SK-N-SH (cell line): Measurements from ENCODE around the gene THEM5. TPM values are rescaled to one million over a fixed set of nuclear protein-coding genes. Genes with fewer than 3 reads are reported as not detected.

Experiments used
- CTCF ChIA-PET: fragments of 300-600, 350-600 bp; formaldehyde crosslinking; extraction: SDS; loops from one replicate; lab custom pipeline; 2021; lab: Yijun Ruan, JAX
- POLR2A ChIA-PET: fragments of 350-600 bp; sonication (Branson Sonifier 250); formaldehyde crosslinking; extraction: SDS; loops from one replicate; lab custom pipeline; 2020; ENCODE audit warnings: antibody characterized with exemption, inconsistent platforms; lab: Yijun Ruan, JAX
- DNase-seq: peaks from one replicate; pipeline ENCODE4 v3.0.0; 2012
- H2AFZ ChIP-seq: fragments of 200-600 bp; sonication (generic); 2 replicates; pipeline ENCODE4 v1.8.1; 2016; ENCODE audit warnings: antibody characterized with exemption, mild to moderate bottlenecking, low read depth
- H3F3A ChIP-seq: fragments of 200-600 bp; sonication (generic); replicated peaks from 2 replicates; pipeline ENCODE3; 2016; ENCODE audit warnings: antibody characterized with exemption, mild to moderate bottlenecking; ENCODE audit not compliant: insufficient read depth
- H3K27ac ChIP-seq, 2 experiments: fragments of 200-500 bp in 1 of 2; fragments of 200-600 bp in 1 of 2; sonication (Bioruptor generic) in 1 of 2; sonication (generic), shearing (Covaris generic) in 1 of 2; 2 replicates each; pipeline versions ENCODE4 v1.5.1 to v1.6.1; 2014 to 2016; ENCODE audit warnings: low read depth in 2 of 2, inconsistent platforms in 1 of 2, low read length in 1 of 2, mild to moderate bottlenecking in 1 of 2, mixed read lengths in 1 of 2
- H3K27me3 ChIP-seq: fragments of 200-600 bp; sonication (generic), shearing (Covaris generic); 2 replicates; pipeline ENCODE4 v1.6.1; 2016; ENCODE audit warnings: mixed run types; ENCODE audit not compliant: insufficient read depth
- H3K36me3 ChIP-seq, 2 experiments: fragments of 200-500 bp in 1 of 2; fragments of 200-600 bp in 1 of 2; sonication (Bioruptor generic) in 1 of 2; sonication (generic) in 1 of 2; replicated peaks in 1 of 2; 2 replicates each; pipeline versions ENCODE3 to v1.5.1; 2014 to 2016; ENCODE audit warnings: low read length in 1 of 2, mild to moderate bottlenecking in 1 of 2; ENCODE audit not compliant: insufficient read depth in 2 of 2, control insufficient read depth in 1 of 2
- H3K4me1 ChIP-seq, 2 experiments: fragments of 200-500 bp in 1 of 2; fragments of 200-600 bp in 1 of 2; sonication (Bioruptor generic) in 1 of 2; sonication (generic), shearing (Covaris generic) in 1 of 2; 2 replicates each; pipeline versions ENCODE4 v1.5.1 to v1.6.1; 2014 to 2016; ENCODE audit warnings: low read depth in 1 of 2, low read length in 1 of 2, mixed run types in 1 of 2; ENCODE audit not compliant: insufficient read depth in 2 of 2, control insufficient read depth in 1 of 2
- H3K4me2 ChIP-seq: fragments of 200-600 bp; sonication (generic), shearing (Covaris generic); 2 replicates; pipeline ENCODE4 v1.6.1; 2017; ENCODE audit warnings: mixed run types
- H3K4me3 ChIP-seq, 2 experiments: fragments of 200-500 bp in 1 of 2; fragments of 200-600 bp in 1 of 2; sonication (Bioruptor generic) in 1 of 2; sonication (generic), shearing (Covaris generic) in 1 of 2; 2 replicates each; pipeline versions ENCODE4 v1.5.1 to v1.8.1; 2014 to 2016; ENCODE audit warnings: low read depth in 2 of 2, inconsistent platforms in 1 of 2, low read length in 1 of 2, mild to moderate bottlenecking in 1 of 2, mixed read lengths in 1 of 2, moderate library complexity in 1 of 2
- H3K79me2 ChIP-seq: fragments of 200-600 bp; sonication (generic); 2 replicates; pipeline ENCODE4 v1.8.1; 2017; ENCODE audit warnings: mild to moderate bottlenecking; ENCODE audit not compliant: insufficient read depth
- H3K9ac ChIP-seq: fragments of 200-600 bp; sonication (generic); 2 replicates; pipeline ENCODE4 v1.6.1; 2017; ENCODE audit warnings: mixed run types
- H3K9me2 ChIP-seq: fragments of 200-600 bp; sonication (generic); 2 replicates; pipeline ENCODE4 v1.6.1; 2017; ENCODE audit warnings: mixed run types
- H3K9me3 ChIP-seq: fragments of 200-600 bp; sonication (generic); 2 replicates; pipeline ENCODE4 v1.6.1; 2017; ENCODE audit warnings: mixed run types, mild to moderate bottlenecking, moderate library complexity
- H4K20me1 ChIP-seq: fragments of 200-600 bp; sonication (generic); 2 replicates; pipeline ENCODE4 v1.6.1; 2017; ENCODE audit warnings: mild to moderate bottlenecking, mixed run types; ENCODE audit not compliant: insufficient read depth
- ELF1 ChIP-seq: IDR thresholded peaks from 2 replicates; pipeline ENCODE4 v1.4.0; 2012
- EZH2phosphoT487 ChIP-seq: fragments of 200-600 bp; sonication (generic); IDR thresholded peaks from 2 replicates; pipeline ENCODE4 v1.6.1; 2017; ENCODE audit warnings: low read depth, mixed run types, mild to moderate bottlenecking, antibody characterized with exemption, moderate library complexity, borderline replicate concordance
- FOXM1 ChIP-seq: IDR thresholded peaks from 2 replicates; pipeline ENCODE4 v1.4.0; 2012; ENCODE audit warnings: low read depth, mild to moderate bottlenecking
- GABPA ChIP-seq: IDR thresholded peaks from 2 replicates; pipeline ENCODE4 v1.4.0; 2012; ENCODE audit warnings: low read depth, mild to moderate bottlenecking
- IRF3 ChIP-seq: fragments of 150-350 bp; IDR thresholded peaks from 2 replicates; pipeline ENCODE4 v1.6.1; 2016; ENCODE audit warnings: mild to moderate bottlenecking, low read depth, low read length
- JUND ChIP-seq: IDR thresholded peaks from 2 replicates; pipeline ENCODE4 v1.4.0; 2012
- NFIC ChIP-seq: IDR thresholded peaks from 2 replicates; pipeline ENCODE4 v1.4.0; 2012; ENCODE audit warnings: borderline replicate concordance
- PBX3 ChIP-seq: IDR thresholded peaks from 2 replicates; pipeline ENCODE4; 2012
- RAD21 ChIP-seq: IDR thresholded peaks from 2 replicates; pipeline ENCODE4 v1.6.1; 2012; ENCODE audit warnings: mild to moderate bottlenecking, low read length
- RCOR1 ChIP-seq: fragments of 150-350 bp; IDR thresholded peaks from 2 replicates; pipeline ENCODE4 v1.6.1; 2017; ENCODE audit warnings: antibody characterized with exemption, low read length
- SIN3A ChIP-seq: IDR thresholded peaks from 2 replicates; pipeline ENCODE4 v1.6.1; 2012; ENCODE audit warnings: low read depth, mild to moderate bottlenecking, low read length, moderate library complexity, borderline replicate concordance
- USF2 ChIP-seq: fragments of 150-350 bp; IDR thresholded peaks from 2 replicates; pipeline ENCODE4 v1.6.1; 2017; ENCODE audit warnings: antibody characterized with exemption, low read length, low read depth, borderline replicate concordance
- ZBTB33 ChIP-seq: IDR thresholded peaks from 2 replicates; pipeline ENCODE4 v1.4.0; 2012; ENCODE audit warnings: low read depth, borderline replicate concordance
- WGBS: methylation state at CpG from one replicate; pipeline ENCODE4 v1.1.6; 2017; ENCODE audit warnings: low lambda C conversion rate; 5-methylcytosine and 5-hydroxymethylcytosine counted together
- polyA plus RNA-seq, 3 experiments: library from polyadenylated mRNA; depleted of rRNA; stranded (reverse); fragments of >200 nt; gene quantifications; 2 replicates each; pipeline ENCODE4 v1.2.3, GENCODE V29; 2012

THEM5 gene
- polyA plus RNA-seq, 1 of the 3 experiments (the other 2 are of a cell fraction), result not detected

GRCh38 chr1:151852733-151853132 is 779 bp downstream of the THEM5 start:
- no peak overlapping the region for H3K4me2 ChIP-seq
- H3K4me3 ChIP-seq, result no peak overlapping the region
- H3K4me1 ChIP-seq, result peaks cover 0 to 37% of the 10 kb centered on the region in 2 experiments; a peak in 1 of 4 replicates
- no peak for DNase-seq
- H3K79me2 ChIP-seq, result no peaks in the 10 kb centered on the region
- no peaks in the 10 kb centered on the region for H3K36me3 ChIP-seq
- POLR2A ChIA-PET, result no interaction called here
- H3K9ac ChIP-seq, result no peak overlapping the region
- H3F3A ChIP-seq, result no peaks in the 10 kb centered on the region
- no peaks in the 10 kb centered on the region for H3K9me3 ChIP-seq
- H3K27ac ChIP-seq, result no peak overlapping the region
- TF ChIP-seq ELF1 (no peak), PBX3 (no peak), SIN3A (no peak), FOXM1 (no peak), ZBTB33 (no peak), IRF3 (no peak), NFIC (no peak), GABPA (no peak), RAD21 (no peak), RCOR1 (no peak), USF2 (no peak)
- TF ChIP-seq, all 33 proteins: peak for 0
- H3K9me2 ChIP-seq, result no peaks in the 10 kb centered on the region
- peaks cover 5% of the 10 kb centered on the region; the same call in 1 of the 2 replicates for H3K27me3 ChIP-seq
- 74% methylated on average over 4 of the region's 4 CpGs for WGBS
- CTCF ChIA-PET, result interaction anchor here (1.4 kb wide), 1 partner anchor 17 kb away, joined by 3 read pairs; no protein-coding TSS in a partner anchor
- no peaks in the 10 kb centered on the region for H4K20me1 ChIP-seq
- no peak overlapping the region for H2AFZ ChIP-seq

- 59% methylated on average over 8 of the region's 8 CpGs for WGBS
- no peak overlapping the region for H3K9ac ChIP-seq
- no peak overlapping the region for H3K4me3 ChIP-seq
- H3K4me2 ChIP-seq, result no peak overlapping the region
- no peaks in the 10 kb centered on the region for H3F3A ChIP-seq
- no peaks in the 10 kb centered on the region for H3K9me3 ChIP-seq
- H3K27me3 ChIP-seq, result peaks cover 5% of the 10 kb centered on the region; the same call in 1 of the 2 replicates
- H3K4me1 ChIP-seq, result peaks cover 0 to 40% of the 10 kb centered on the region in 2 experiments; a peak in 1 of 4 replicates
- no peak overlapping the region for H3K27ac ChIP-seq
- no peaks in the 10 kb centered on the region for H4K20me1 ChIP-seq
- no peak overlapping the region for H2AFZ ChIP-seq
- DNase-seq, result no peak
- POLR2A ChIA-PET, result no interaction called here
- H3K9me2 ChIP-seq, result no peaks in the 10 kb centered on the region
- H3K79me2 ChIP-seq, result no peaks in the 10 kb centered on the region
- CTCF ChIA-PET, result interaction anchor here (1.4 kb wide), 1 partner anchor 18 kb away, joined by 3 read pairs; no protein-coding TSS in a partner anchor
- no peaks in the 10 kb centered on the region for H3K36me3 ChIP-seq
- TF ChIP-seq JUND (no peak), PBX3 (no peak), IRF3 (no peak), ZBTB33 (no peak), RCOR1 (no peak), EZH2phosphoT487 (no peak), USF2 (no peak)
Observed at GRCh38 chr1:151851886-151852285, 1.6 kb downstream of the THEM5 start.
